Fibroblast of skin of scalp (primary cell): ENCODE data around the gene RNU2-63P.
A peak's percentile ranks its signal among the peaks of the same experiment; 100 is the strongest.
"Not testable (repeated sequence)": the region's sequence is repeated elsewhere in the genome, so short reads cannot be mapped to it uniquely, and the experiment has no call there.

Source experiments
- DNase-seq: peaks from one replicate; pipeline ENCODE4 v3.0.0-alpha.2; 2013

Gene RNU2-63P

DNA sequence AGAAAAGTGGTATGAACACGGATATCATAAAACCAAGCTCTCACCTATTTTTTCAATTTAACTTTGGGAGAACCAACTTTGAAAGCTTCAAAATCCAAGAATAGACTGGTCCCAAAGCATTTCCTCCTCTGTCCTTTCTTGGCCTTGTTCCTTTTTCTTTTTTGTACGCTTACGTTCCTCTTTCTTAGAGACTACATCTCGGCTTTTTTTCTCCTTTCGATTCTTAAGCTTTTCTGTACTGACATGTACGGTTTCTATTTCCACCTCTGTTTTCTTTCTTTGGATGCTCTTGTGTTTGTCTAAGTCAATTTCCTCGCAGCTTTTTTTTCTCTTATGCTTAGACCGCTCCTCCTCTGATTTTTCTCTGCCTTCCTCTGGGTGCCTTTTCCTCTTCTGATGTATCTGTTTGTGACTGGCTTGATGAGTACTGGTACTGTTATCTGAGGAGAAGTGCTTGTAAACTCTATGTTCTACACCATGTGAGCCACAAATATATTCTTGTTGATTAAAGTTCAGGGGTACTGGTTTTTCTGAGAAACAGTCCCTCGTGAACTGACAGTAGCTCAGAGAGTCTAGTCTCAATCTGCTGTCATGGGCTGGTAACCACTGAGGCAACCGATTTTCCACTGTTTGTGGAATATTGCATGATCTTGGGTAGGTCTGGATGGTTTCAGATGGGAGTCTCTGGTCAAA, 11.5 kb upstream of the RNU2-63P start:
- DNase-seq: no peak

DNA sequence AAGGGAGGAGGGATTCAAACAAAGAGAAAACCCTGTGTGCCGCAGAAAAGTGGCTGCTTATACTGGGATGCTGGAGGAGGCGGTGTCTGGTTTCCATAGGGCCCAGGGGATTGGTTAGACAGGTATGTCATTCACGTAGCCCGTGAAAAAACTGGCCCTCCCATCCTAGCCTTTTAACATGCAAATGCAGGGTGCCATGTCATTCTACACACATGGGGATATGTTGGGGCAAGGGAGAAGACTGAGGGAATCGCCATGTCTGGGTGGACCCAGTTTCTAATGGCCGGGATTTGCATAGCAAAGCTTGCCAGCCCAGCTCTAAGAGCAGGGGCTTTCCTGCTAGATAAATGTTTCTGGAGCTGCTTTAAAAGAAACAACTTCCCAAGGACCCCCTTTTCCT, 8.2 kb upstream of the RNU2-63P start:
- no peak for DNase-seq

DNA sequence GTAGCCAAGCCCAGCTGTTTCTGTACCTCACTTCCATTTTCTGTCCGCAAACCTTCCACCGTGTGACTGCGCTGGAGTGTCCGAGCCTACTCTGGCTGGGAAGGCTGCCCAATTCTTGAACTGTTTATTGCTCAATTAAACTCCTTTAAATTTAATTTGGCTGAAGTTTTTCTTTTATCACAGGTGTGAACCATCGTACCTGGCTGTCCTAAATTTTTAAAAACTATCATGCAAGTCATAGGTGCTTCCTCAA, 6.2 kb upstream of the RNU2-63P start:
- DNase-seq: no peak

DNA sequence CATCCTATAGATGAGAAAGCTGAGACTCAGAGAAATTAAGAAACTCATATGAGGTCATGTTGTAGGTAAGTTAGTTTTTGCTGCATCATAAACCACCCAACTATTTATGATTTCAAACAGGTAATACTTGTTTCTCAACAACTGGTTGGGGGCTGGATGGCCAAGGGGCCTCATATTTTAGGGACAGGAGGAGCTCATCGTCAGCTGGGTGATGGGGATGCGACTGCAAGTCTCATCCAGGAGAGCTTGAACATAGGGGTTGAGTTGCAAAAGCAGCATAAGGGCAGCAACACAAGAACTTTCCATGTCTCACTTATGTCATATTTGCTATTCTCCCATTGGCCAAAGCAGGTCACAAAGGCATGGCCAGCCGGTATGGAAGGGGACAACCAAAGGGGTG, 3.6 kb upstream of the RNU2-63P start:
- no peak for DNase-seq

DNA sequence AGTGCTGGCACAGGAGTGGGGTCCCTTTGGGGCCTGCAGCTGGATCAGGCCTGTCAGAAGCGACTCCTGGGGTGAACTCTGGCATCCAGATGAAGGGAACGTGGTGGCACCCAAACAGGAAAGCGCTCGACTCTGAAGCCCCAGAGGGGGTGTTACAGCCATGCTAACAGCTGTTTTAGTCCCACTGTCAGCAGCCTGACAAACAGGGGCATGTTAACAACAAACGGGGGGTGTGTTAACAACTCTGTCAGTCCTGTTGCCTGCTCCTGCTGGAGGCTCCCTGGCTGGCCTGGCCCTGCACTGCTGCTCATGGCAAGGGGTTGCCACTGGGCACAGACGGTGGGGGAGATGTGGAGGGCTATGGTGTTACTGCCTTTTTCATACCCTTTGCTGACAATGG, 2.6 kb upstream of the RNU2-63P start:
- no peak for DNase-seq

DNA sequence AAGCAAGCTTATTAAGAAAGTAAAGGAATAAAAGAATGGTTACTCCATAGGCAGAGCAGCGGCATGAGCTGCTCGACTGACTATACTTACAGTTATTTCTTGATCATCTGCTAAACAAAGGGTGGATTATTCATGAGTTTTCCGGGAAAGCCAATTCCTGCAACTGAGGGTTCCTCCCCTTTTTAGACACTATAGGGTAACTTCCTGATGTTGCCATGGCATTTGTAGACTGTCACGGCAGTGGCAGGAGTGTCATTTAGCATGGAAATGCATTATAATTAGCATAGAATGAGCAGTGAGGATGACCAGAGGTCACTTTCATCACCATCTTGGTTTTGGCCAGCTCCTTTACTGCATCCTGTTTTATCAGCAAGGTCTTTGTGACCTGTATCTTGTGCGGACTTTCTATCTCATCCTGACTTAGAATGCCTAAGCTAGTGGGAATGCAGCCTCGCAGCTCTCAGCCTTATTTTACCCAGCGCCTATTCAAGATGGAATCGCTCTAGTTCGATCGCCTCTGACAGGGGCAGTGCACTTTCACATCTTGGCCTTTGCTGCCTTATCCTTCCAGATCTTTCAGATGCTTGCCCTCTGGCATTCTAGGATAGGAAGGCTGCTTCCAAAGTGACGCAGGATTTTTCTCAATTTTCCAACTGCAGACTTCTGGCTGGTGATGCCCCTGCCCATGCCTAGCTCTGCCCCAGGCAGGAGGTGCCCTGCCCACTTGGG, 1.9 kb upstream of the RNU2-63P start:
- not testable (repeated sequence) for DNase-seq

DNA sequence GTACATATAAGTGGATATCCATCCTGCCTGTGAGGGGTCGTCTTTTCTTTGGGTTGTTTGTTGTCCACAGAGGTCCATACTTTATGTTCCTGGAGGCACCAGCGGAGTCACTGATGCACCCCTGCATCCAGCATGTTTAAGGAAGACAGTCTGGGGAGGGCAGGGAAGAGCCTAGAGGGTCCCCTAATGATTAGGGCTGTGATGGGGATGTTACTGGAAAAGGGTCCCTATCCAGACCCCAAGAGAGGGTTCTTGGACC, 1.4 kb upstream of the RNU2-63P start:
- DNase-seq: not testable (repeated sequence)

DNA sequence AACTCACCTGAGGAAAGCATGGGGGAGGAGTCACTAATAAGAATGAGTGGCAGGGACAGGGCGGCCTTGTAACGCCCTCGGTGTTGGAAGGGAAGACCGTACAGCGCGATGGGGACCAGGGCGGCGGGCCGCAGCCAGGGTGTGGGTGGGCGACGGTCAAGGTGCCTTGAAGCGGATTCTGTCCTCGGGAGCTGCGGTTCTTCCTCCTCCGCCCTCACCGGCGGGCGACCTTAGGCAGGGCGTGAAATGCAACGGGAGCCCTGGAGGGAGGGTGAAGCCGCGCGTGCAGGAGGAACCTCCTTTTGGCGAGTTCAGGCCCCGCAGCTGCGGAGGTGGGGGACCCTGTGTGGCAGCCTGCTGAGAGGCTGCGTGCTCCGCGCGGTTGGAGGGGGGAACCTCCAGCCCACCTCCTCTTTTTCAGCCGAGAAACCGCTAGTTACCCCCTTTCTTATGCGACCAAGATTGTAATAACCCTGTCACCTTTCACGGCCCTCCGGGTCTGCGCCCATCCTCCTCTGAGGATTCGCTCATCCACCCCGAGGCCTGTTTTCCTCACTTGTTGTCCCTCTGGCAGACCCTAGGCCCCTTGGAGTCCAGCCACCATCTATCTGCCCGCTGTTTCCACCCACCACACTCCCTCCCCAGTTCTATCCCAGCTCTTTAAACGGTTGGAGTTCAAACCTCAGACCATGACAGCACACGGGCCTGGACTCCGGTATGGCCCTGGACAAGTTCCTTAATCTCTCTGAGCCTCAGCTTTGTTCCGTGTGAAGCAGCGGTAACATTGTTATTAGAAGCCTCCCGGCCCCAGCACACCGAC, 823 bp upstream of the RNU2-63P start:
- DNase-seq: no peak

DNA sequence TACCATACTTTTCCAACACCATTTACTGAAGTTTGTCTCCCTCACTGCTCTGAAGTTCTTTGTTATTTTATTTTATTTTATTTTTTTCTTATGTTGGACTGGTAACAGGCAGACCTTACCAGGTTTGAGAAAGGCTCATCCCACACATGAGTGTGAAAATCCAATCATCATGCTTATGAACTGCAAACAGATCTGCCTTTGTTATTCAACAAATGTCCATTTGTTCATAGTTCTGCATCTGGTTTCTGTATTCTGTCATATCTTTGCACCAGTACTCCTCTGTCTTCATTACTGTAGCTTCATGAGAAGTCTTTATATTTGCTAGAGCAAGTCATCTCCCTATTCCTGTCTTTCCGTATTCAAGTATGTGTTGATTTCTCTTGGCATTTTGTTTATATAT, 5.3 kb downstream of the RNU2-63P start:
- DNase-seq: no peak

DNA sequence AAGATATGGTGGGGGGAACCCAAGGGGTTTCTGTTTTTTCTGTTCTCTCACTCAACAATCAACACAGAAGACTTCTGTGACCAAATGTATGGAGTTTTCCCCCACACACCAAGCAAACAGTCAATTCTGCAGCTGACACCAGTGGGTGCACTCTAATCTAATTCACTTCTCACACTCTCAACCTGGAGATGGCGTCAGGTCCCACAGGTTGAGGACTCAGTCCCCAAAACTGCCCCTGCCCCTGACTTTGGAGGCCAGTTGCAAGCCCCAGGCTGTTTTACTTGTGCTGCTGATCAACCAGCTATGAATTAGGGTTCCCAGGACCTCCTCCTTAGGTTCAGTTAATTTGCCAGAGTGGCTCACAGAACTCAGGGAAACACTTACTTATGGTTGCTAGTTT, 6.2 kb downstream of the RNU2-63P start:
- no peak for DNase-seq

DNA sequence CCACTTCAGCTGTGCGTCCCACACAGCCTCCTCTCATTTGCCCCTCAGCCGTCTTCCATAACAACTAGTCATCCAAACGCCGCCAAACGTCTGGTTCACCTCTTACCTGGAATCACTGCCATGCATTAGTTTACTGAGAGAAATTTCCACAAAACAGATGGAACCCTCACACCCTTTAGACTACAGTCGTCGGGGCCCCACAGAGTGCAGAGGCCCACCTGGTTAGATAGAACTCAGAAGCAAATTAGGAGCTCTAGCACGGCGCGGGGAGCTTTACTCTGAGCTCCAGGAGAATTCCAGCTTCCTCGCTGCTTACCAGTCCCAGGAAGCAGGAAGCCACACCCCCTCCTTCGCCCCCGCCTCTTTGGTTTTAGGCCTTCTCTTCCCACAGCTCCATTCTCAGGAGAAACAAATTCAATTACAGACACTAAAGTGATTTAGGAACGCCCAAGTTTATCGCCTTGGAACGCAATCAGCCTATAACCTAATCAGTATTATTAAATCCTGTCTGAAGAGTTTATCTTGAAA, 9.4 kb downstream of the RNU2-63P start:
- no peak for DNase-seq

DNA sequence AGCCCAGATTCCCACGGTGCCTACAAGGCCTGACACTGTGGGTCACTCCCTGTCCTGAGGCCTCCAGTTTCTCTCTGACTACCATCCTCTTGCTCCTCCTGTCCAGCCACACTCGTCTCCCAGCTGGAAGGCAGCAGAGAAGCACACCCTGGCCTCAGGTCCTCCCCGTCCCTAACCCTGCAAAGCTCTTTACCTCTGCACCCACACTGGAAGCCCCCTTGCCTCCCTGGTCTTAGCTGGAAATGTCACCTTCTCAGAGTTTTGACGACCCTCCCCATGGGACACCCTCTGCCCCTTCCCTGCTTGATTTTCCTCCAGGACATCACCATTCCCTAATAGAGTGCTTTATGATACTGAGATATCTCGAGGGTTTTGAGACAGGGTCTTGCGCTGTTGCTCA, 10.6 kb downstream of the RNU2-63P start:
- no peak for DNase-seq

DNA sequence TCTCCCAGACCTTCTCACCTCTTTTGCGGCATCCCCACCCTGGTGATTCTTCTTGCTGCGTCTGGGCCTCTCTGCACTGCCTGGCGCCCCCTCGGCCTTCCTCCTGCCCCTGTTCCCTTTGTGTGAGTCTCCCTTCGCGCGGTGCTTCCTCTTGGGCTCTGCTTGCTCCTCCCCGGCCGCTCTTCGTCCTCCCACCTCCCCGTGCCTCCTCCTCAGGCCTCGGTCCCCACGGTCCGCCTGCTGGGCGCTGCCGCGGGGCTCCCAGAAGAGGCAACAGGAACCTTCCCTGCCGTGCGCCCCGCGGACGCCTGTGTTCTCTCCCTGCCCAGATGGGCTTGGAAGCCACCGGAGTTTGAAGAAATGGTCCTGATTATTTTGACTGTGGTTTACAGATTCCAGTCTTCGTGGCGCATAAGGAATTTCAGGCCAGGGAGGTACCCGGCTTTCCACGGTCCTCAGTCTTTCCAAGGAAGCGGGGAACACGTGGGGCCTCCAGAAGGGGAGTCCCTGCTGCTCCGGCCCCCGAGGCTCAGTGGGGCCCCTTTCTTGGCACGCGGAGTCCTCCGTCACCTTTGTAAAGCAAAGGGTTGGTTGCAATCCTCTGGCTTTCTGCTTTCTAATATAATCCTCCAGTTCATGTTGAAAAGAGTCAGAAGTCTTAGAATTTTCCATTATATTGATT, 13.1 kb downstream of the RNU2-63P start:
- DNase-seq: peak; percentile 22

DNA sequence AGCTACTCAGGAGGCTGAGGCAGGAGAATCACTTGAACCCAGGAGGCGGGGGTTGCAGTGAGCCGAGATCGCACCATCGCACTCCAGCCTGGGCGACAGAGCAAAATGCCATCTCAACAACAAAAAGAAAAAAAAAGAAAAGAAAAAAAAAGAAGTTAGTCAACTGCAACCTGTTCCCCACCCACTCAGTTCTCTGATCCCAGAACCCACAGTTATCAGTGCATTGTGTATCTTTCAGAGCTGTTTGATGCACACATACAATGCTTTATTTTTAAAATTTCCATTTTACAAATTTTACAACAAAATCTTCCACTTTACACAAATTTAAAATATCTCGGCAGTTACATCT, 14.0 kb downstream of the RNU2-63P start:
- DNase-seq: no peak

DNA sequence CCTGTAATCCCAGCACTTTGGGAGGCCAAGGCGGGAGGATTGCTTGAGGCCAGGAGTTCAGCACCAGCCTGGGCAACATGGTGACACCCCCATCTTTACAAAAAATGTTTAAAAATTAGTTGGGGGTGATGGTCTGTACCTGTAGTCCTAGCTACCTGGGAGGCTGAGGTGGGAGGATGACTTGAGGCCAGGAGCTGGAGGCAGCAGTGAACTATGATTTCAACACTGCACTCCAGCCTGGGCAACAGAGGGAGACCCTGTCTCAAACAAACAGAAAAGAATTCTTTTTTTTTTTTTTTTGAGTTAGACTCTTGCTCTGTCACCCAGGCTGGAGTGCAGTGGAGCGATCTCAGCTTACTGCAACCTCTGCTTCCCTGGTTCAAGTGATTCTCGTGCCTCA, 15.9 kb downstream of the RNU2-63P start:
- DNase-seq: not testable (repeated sequence)

DNA sequence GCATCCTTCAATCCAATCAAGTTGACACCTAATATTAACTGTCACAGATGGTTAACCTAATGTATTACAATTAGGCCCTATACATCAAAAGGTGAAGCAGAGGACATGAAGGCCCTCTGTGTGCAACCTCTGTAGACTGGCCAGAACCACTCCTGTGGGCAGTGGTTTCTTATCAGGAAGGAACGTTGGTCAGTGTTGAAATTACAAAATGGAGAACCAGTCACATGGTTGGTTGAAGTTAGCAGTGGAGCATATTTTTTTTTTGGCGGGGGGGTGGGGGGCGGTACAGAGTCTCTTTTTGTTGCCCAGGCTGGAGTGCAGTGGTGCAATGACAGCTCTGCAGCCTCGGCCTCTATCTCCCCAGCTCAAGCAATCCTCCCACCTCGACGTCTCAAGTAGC, 19.8 kb downstream of the RNU2-63P start:
- DNase-seq: no peak

DNA sequence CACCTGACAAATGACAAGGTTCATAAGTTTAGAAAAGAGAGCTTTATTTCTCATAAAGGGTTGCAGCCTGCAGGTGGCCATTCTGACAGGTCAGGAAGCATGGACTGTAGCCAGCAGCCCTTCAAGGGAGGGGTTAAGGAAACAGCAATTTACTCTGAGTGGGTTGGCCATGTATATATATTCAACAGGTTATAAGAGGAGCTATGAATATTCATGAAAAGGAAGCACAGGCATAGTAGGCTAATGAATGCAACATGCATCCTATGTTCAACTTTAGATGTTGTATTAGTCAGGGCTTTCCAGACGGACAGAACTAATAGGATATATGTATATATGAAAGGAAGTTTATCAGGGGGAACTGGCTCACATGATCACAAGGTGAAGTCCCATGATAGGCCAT, 20.6 kb downstream of the RNU2-63P start:
- no peak for DNase-seq

DNA sequence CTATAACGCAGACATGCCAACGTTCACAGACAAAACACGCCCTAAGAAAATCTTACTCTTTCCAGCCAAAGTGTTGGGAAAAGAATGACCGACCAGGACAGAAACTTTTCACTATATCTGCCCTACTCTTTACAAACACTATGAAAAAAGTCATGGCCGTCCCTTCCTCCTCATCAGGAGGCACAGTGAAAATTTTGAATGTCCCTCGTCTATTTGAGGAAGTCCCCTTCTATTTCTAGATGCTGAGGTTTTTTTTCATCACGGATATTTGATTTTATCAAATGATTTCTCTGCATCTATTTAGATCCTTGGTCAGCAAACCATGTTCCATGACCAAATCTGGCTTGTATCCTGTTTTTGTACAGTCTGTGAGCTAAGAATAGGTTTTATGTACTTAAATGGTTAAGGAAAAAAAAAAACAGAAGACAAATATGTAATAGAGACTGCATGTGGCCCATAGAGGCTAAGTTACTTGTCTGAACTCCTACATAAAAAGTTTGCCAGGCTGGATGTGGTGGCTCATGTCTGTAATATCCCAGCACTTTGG, 22.0 kb downstream of the RNU2-63P start:
- not testable (repeated sequence) for DNase-seq

DNA sequence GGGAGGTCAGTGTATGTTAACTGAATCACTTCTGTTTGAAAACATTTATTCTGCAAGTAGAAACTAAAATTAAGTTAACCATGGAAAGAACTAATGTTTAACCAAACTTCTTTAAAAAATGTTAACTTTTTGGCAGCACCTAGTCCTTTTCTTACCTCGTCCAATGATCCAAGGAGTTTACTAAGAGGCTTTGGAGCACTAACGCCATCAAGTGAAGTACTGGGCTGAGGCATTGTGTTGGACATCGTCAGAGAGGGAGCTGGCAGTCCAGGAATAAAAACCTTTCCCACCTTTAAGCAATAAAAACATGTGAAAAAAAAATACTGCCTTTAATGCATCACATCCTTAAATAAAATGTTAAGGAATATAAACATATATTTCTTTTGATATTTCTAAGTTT, 23.8 kb downstream of the RNU2-63P start:
- DNase-seq: not testable (repeated sequence)

DNA sequence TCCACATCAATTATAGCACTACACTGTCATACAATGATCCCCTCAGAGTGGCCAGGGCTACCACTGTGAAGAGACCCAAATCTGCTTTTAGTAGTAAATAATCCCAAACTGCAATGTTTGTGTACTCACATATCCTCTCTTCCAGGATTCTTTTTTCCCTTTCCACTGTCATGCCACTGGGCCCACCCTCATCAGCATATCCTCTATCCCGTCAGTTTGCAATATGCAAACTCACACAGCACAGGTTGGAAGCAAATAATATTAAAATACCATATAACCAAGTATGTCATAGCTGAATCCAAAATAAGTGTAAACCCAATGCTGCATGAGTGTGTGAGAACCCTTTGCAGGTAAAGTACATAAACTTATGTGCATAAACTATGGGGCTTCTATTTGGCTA, 28.9 kb downstream of the RNU2-63P start:
- DNase-seq: not testable (repeated sequence)

DNA sequence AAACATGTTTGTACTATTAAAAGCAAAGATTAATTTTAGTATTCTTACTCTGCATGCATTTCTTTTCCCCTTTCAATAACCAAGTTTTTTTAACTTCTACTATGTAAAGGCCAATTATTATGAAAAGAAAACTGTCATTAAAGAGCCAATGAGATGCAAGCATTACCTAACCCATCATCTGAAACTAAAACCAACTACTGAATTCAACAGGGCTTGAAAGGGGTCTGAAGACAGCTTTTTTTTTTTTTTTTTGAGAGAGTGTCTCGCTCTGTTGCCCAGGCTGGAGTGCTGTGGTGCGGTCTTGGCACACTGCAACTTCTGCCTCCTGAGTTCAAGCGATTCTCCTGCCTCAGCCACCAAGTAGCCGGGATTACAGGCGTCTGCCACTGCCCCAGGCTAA, 30.4 kb downstream of the RNU2-63P start:
- DNase-seq: not testable (repeated sequence)

DNA sequence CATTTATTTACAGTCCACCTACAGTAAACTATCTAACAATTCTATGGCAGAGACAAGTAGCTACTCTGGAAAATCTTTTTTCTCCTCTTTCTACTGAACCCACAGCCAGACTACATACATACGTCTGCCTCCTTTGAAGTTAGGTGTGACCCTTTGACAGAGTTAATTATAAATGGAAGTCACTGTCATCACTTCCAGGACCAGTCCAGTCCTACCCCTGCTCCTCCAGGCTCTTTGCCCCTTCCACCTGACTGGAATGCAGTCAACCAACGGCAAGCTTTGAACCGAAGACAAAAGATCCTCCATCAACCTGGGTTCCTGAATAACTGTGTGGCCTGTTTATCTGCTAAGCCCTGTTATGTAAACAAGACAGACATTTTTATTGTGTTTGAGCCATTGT, 35.2 kb downstream of the RNU2-63P start:
- not testable (repeated sequence) for DNase-seq

DNA sequence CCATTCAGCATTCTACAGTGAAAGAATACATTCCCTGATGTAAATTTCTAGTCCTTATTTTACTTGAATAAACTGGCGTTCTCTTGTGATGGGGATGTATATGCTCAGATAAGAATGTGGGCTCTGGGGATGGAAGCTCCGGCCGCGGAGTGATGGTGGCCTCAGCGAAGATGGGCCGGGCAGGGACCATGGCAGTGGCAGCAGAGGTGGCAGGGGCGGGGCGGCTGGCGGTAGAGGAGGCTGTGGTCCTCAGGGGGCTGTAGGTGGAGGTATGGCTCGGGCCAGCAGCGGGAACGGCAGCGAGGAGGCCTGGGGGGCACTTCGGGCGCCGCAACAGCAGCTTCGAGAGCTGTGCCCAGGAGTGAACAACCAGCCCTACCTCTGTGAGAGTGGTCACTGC, 44.0 kb downstream of the RNU2-63P start:
- not testable (repeated sequence) for DNase-seq
